ENCODE results near the gene NOXO1.

Gene NOXO1

GRCh38 chr16:1978476-1979120, 2.7 kb downstream of the NOXO1 start:
- DNase-seq (ENCODE audit: extremely low read depth, low read depth): no peak
- no peak overlapping the region for H3K4me3 ChIP-seq (replicated peaks; ENCODE audit: low read depth, low read length)
- no peak for TF ChIP-seq CTCF (IDR thresholded peaks at IDR 0.05; ENCODE audit: low read depth, low read length, missing control alignments)

- TF ChIP-seq CTCF (IDR thresholded peaks at IDR 0.05; ENCODE audit: low read depth, low read length, missing control alignments): no peak
- no peak overlapping the region for H3K4me3 ChIP-seq (replicated peaks; ENCODE audit: low read depth, low read length)
- no peak for DNase-seq (ENCODE audit: extremely low read depth, low read depth)
Measured at GRCh38 chr16:1977875-1978268, 3.4 kb downstream of the NOXO1 start.

- no peak for DNase-seq (ENCODE audit: extremely low read depth, low read depth)
- no peak for TF ChIP-seq CTCF (IDR thresholded peaks at IDR 0.05; ENCODE audit: low read depth, low read length, missing control alignments)
- H3K4me3 ChIP-seq (replicated peaks; ENCODE audit: low read depth, low read length): no peak overlapping the region
Measured at GRCh38 chr16:1976951-1977874, 4.1 kb downstream of the NOXO1 start.

- no peak overlapping the region for H3K4me3 ChIP-seq (replicated peaks; ENCODE audit: low read depth, low read length)
- TF ChIP-seq CTCF (IDR thresholded peaks at IDR 0.05; ENCODE audit: low read depth, low read length, missing control alignments): no peak
- DNase-seq (ENCODE audit: extremely low read depth, low read depth): no peak
Measured at GRCh38 chr16:1976216-1976520, 5.1 kb downstream of the NOXO1 start.

- no peak for TF ChIP-seq CTCF (IDR thresholded peaks at IDR 0.05; ENCODE audit: low read depth, low read length, missing control alignments)
- H3K4me3 ChIP-seq (replicated peaks; ENCODE audit: low read depth, low read length): no peak overlapping the region
- no peak for DNase-seq (ENCODE audit: extremely low read depth, low read depth)
Measured at GRCh38 chr16:1975432-1976215, 5.6 kb downstream of the NOXO1 start.

GRCh38 chr16:1974157-1975070, 6.9 kb downstream of the NOXO1 start:
- H3K4me3 ChIP-seq (replicated peaks; ENCODE audit: low read depth, low read length): no peak overlapping the region
- no peak for TF ChIP-seq CTCF (IDR thresholded peaks at IDR 0.05; ENCODE audit: low read depth, low read length, missing control alignments)
- no peak for DNase-seq (ENCODE audit: extremely low read depth, low read depth)
